SU-DHL-6 (cell line): ENCODE data around the gene NYNRIN.

Source experiments
- CTCF ChIP-seq: fragments of 200-600 bp; sonication (generic); IDR thresholded peaks from one replicate; pipeline ENCODE4 v1.5.1; 2017; ENCODE audit warnings: antibody characterized with exemption, mild to moderate bottlenecking, low read length, moderate library complexity; ENCODE audit not compliant: insufficient read depth, poor library complexity, severe bottlenecking
- EZH2phosphoT487 ChIP-seq: fragments of 200-600 bp; sonication (generic), shearing (Covaris generic); conservative IDR thresholded peaks from 2 replicates; pipeline ENCODE4 v1.6.1; 2018; ENCODE audit warnings: mild to moderate bottlenecking, antibody characterized with exemption, low read length, moderate library complexity, mixed read lengths

- TF ChIP-seq EZH2phosphoT487 (no peak), CTCF (no peak)
These were observed 17.6 kb downstream of the NYNRIN start for GRCh38 chr14:24416254-24416931.
